HG03432 (cell line): ENCODE data around the gene CFAP73.

Experiments used
- ATAC-seq: cut with Tn5 transposase; IDR thresholded peaks from one replicate; pipeline ENCODE4 v1.9.1; 2021; ENCODE audit warnings: mild to moderate bottlenecking, moderate library complexity; ENCODE audit not compliant: unreplicated experiment

CFAP73 gene

GRCh38 chr12:113119980-113120669 lies 29.4 kb upstream of the CFAP73 start:
- ATAC-seq, result no peak

DNA sequence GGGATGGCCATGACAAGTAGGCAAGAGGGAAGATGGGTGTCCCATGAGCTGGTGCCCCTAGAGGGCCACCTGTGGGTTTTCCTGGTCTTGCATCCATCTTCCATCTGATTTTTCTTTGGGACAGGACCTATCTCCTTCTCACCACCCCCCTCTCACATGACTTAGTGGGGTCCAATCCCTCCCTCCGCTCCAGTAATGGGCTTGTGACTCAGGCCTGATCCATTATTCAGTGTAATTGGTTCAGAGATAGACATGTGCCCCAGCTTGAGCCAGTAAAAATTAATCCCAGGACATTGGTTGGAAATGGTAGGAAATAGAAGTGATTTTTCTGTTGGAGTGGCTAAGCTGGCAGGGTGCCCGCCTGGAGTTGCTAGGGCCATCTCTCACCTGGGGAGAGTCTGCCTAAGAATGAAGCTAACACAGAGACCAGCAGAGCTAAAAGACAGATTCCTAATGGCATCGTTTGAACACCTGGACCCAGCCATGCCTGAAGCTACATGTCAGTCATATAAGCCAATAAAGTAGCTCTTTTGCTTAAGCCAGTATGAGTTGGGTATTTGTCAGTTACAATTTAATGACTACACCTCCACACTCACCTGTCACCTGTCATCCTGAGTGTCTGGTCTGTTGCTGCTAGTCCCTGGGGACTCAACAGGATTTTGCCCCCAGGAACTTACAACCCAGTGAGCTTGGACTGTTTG lies 28.7 kb upstream of the CFAP73 start:
- no peak for ATAC-seq

- no peak for ATAC-seq
Measured at GRCh38 chr12:113127791-113128199, 21.7 kb upstream of the CFAP73 start.

GRCh38 chr12:113128802-113129663 lies 20.5 kb upstream of the CFAP73 start:
- no peak for ATAC-seq

DNA sequence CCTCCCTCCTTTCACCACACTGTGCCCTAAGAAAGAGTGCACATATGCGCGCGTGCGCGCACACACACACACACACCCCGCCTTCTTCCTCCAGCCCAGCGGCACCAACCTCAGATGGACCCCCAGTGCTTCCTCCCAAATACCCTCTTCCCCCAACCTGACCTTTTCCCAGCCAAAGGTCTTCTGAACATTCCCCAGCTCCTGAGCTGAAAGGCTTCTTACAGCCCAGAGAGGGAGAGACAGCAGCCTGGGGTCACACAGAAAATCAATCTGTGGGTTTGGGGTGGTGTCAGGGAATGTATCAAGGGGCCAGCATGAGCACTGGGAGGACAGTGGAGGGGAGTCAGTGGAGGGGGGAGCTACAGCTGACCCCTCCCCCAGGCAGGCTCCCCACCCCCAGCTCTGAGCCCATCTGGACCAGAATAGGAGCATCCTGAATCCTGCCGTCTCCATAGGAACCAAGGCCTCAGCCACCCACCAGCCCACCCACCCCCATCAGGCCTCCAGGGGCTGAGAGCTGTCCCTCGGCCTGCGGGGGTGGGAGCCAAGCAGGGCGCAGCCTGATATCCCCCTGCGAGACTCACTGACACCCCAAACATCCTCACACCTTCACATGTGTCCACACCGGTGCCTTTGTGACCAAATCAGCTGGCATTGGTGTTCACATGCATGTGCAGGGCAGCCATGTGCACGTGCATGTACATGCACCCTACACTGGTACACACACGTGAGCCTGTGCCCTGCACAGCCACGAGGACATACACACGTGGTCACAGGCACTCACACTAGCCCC lies 19.7 kb upstream of the CFAP73 start:
- no peak for ATAC-seq

DNA sequence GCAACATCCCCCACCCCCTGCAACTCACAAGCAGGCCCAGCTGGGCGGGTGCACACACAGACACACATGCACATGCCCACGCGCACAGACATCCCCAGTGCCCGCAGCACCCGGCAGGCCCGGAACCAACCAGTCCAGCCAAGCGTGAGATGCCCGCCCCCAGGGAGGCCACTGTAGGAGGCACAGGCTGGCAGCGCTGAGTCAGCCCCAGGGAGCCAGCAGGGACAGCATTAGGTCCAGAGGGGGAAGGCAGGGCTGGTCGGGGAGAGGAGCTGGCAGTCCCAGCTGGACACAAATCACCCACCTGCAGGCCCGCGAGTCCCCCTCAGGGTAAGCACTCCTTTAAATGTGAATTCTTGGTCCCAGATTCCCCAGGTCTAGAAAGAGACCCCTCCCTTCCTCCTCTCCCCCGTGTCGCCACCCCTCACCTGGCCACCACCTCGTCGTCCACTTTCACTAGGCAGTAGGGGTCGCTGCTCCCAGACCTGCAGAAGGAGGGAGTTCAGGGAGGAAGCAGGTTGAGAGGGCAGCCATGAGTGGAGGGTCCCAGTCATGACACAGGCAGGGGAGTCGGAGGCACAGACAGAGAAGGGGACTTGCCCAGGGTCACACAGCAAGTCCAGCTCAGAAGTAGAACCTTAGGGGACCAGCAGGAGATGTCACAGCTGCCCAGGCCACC lies 18.9 kb upstream of the CFAP73 start:
- ATAC-seq, result peak; percentile 40

DNA sequence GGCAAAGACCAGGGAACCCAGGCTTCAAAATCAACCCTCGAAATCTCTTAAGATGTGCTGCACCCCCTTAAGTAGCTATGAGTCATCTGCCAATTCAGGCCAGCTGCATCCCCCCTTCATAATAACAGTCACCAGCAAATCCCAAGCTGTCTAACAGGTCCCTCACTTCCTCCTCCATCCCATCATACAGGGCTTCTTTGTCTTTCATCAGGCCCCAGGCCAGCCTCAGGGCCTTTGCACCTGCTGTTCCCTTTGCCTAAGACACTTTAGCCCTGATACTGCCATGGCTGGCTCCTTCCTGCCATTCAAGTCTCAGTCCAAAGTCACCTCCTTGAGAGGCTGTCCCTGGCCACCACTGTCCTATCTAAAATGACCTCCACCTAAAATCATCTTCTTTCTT lies 18.0 kb upstream of the CFAP73 start:
- no peak for ATAC-seq

- no peak for ATAC-seq
Measured at GRCh38 chr12:113133036-113133435, 16.5 kb upstream of the CFAP73 start.

DNA sequence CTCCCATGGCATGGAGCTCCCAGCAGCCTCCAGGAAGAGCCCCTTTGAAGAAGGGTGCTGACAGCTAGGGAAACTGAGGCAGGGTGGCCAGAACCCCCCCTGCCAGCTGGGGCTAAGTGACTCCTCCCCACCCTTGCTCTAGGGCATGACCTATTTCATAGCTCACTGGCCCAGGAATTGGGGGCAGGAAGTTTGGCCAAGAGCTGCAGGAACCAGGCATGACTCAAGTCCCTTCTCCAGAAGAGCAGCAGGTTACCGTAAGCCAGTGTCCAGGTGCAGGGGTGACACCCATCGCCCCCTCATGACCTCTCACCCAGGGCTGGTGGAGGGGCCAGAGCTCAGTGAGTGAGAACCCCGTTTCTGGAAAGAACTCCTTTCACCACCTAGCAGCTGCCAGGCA lies 15.9 kb upstream of the CFAP73 start:
- no peak for ATAC-seq

- no peak for ATAC-seq
Measured at GRCh38 chr12:113134071-113134470, 15.5 kb upstream of the CFAP73 start.

DNA sequence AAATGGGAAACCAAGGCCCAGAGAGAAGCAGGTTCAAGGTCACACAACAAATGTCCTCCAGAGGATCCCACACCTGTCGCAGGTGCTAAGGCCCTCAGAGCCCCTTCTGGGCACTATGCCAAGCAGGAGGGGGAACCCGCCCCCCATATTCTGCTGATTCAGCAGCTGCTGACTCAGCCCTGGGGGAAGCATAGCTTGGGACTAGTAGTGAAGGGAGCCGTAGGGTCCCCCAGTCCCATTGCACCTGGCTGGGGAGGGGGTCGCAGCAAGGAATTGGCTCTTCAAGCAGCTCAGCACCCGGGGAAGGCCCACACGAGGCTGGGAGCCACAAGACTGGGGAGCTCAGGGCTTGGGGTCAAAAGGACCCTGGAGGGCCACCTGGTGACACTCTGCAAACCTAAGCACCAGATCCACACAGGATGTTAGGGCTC lies 15.0 kb upstream of the CFAP73 start:
- ATAC-seq, result no peak

DNA sequence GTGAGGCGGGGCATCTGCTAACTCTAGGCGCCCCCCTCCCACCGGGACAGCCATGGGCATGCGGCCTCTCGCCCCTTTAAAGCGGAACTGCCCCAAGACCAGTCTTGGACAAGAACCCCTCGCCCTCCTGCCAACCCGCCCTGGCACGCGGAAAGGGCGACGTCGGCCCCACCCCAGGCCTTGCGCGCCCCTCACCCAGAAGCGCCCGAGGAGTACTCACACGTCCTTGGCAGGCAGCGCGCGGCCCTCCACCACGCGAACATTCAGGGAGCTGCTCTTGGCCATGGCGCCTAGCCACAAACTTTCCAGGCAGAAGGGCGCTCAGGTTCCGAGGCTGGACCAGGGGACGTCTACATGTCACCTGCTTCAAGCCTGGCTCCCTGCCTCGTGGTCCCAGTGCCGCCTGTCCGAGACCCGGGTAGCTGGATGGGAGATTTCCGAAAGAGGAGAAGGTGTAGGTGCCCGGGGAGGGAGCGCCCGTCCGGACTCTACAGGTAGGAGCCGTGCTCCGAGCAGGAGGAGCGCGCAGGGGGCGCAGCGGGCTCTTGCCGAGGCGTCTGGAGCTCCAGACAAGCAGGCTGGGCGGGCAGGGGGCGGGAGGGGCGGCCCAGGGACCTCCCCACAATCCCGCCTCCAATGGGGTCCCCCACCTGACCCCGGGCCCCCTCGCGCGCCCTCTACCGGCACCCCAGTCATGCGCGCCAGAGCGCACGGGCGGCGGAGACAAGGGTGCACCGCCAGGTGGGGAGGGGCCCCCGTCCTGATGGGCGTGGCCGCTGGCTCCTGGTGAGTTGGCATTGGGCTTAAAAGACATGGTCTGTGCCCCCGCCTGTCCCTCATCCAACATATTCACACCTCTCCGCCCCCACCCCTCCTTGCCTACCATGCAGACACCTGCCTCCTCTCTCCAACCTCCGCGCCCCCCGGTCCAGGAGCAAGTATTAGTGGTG lies 14.1 kb upstream of the CFAP73 start, which contains the start of gene RASAL1:
TSS of gene RASAL1 (minus strand) at position 584 of the 950 bp plus-strand sequence. CDS start at position 285, 299 bp downstream.
- no peak for ATAC-seq

GRCh38 chr12:113136128-113136989 lies 13.2 kb upstream of the CFAP73 start:
- ATAC-seq, result no peak

DNA sequence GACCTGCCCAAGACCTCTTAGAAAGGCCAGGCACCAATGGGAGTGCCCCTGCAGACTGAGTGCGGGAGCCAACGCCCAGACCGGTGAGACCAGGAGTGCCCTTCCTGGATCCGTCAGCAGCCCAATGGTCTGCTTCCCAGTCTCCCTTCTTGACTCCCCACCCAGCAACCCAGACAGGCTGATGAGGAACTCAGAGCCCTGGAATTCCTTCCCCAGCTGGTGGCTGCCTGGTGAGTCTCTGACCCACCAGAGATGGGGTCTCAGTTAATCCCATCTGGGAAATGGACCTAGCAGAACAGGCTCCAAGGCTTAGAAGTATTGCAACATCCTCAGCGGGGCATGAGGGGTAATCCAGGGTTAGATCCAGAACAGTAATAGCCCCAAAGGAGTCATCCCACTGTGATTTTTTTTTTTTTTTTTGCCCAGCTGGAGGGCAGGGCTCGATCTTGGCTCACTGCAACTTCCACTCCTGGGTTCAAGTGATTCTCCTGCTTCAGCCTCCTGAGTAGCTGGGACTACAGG lies 12.5 kb upstream of the CFAP73 start:
- ATAC-seq, result no peak

GRCh38 chr12:113137861-113138783 lies 11.4 kb upstream of the CFAP73 start:
- ATAC-seq, result no peak

GRCh38 chr12:113138826-113139225 lies 10.7 kb upstream of the CFAP73 start:
- no peak for ATAC-seq

DNA sequence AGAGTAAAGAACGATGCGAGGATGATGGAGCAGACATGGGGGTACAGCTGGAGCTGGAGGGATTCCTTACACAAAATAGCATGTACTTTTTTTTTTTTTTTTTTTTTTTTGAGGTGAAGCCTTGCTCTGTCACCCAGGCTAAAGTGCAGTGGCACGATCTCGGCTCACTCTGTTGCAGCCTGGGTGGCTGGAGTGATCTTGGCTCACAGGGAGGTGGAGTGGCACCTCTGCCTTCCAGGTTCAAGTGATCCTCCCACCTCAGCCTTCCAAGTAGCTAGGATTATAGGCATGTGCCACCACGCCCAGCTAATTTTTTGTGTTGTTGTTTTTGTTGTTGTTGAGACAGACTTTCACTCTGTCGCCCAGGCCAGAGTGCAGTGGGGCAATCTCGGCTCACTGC lies 8.8 kb upstream of the CFAP73 start:
- ATAC-seq, result no peak
